HG03095 (cell line): Measurements from ENCODE around the gene TRAF7.
"Not testable (repeated sequence)": the region's sequence is repeated elsewhere in the genome, so short reads cannot be mapped to it uniquely, and the experiment has no call there.

Source experiments
- ATAC-seq: cut with Tn5 transposase; IDR thresholded peaks from one replicate; pipeline ENCODE4 v1.9.1; 2021; ENCODE audit warnings: moderate library complexity; ENCODE audit not compliant: unreplicated experiment

Gene TRAF7

GRCh38 chr16:2155091-2155950, at the start of gene TRAF7:
TRAF7 (plus strand) TSS chr16:2155782; CDS start chr16:2163921, 8,139 bp downstream.
- peak; percentile 76 for ATAC-seq

GRCh38 chr16:2106211-2106610, 49.4 kb upstream of the TRAF7 start:
- not testable (repeated sequence) for ATAC-seq

- not testable (repeated sequence) for ATAC-seq
Observed at GRCh38 chr16:2107121-2107790, 48.3 kb upstream of the TRAF7 start.

GRCh38 chr16:2107791-2108125, 47.8 kb upstream of the TRAF7 start:
- ATAC-seq = not testable (repeated sequence)

GRCh38 chr16:2108446-2109270, 46.9 kb upstream of the TRAF7 start:
- ATAC-seq = not testable (repeated sequence)

GRCh38 chr16:2109271-2109580, 46.4 kb upstream of the TRAF7 start:
- not testable (repeated sequence) for ATAC-seq

DNA sequence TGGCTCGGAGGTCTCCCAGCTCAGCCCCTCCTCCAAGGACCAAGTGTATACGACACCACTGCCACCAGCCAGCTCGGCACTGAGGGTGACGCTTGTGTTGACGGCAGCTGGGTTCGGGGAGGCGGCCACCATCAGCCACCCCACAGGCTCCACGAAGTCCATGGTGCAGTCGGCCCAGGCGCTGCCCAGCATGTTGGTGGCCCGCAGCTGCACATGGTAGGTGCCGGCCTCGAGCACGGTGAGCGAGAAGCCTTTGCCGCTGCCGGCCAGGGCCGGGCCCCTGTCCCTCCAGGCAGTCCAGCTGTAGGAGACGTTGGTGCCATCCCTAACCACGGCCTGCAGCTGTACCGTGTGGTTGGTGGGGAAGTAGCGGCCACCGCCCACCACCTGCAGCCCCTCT, 45.7 kb upstream of the TRAF7 start:
- not testable (repeated sequence) for ATAC-seq

DNA sequence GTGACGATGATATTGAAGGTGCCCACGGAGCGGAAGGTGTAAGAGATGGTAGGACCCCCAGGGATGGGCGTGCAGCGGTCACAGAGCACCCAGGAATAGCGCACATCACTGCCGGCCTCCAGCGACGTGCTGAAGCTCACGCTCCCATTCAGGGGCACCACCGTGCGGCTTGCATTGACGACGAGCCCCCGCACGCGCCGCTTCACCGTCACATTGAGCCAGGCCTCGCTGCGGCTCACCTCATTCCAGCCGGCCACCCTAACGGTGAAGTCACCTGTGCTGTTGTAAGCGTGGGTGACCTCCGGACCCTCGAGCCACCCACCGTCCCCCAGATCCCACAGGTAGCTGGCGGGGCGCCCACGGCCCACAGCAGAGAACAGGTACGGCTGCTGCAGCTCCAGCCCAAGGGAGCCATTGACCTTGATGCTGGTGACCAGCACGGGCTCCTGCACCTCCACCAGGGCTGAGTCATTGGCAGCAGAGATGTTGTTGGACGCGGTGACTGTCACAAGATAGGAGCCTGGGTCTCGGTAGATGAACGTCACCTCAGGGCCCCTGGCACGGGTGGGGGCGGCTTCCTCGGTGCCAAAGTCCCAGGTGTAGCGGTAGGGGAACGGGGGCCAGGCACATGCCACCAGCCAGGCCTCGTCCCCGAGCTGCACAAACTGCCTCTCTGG, 45.1 kb upstream of the TRAF7 start:
- ATAC-seq = not testable (repeated sequence)

- ATAC-seq = not testable (repeated sequence)
Observed at GRCh38 chr16:2111009-2111353, 44.6 kb upstream of the TRAF7 start.

DNA sequence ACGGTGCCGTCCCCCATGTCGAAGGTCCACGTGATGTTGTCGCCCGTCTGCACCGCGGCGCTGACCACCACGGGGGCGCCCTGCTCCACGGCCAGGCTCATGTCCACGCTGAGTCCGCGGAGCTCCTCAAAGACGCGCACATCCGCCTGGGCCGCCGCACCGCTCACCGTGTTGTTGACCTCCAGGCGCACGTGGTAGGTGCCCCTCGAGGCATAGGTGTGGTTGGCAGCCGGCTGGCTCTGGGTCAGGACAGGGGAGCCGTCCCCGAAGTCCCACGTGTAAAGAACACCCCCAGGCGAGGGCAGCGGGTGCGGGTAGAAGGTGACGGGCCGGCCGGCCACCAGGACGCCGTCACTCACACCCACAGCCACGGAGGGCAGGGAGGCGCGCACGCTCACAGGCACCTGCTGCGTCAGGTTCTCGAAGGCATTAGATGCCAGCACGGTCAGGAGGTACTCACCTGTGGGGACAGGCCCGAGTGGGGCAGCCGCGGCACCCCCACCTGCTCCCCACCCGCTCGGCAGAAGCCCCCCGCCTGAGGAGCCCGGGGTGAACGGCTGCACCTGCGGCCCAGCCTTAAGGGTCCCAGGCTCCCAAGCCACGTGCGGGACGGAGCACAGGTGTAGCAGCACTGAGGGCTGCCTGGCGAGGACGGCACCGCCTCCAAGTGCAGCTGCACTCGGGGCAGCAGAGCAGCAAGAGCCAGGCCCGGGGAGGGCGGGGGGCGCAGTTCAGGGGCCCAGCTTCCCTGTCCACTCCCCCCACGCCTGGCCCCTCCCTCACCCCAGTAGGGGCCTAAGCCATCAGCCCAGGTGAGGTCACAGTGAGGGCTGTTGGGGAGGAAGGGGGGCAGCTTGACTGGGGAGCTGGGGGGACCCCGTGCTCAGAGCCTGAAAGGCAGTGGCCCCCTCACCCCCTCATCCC, 43.9 kb upstream of the TRAF7 start:
- ATAC-seq = not testable (repeated sequence)

GRCh38 chr16:2112539-2113106, 43.0 kb upstream of the TRAF7 start:
- ATAC-seq = not testable (repeated sequence)

DNA sequence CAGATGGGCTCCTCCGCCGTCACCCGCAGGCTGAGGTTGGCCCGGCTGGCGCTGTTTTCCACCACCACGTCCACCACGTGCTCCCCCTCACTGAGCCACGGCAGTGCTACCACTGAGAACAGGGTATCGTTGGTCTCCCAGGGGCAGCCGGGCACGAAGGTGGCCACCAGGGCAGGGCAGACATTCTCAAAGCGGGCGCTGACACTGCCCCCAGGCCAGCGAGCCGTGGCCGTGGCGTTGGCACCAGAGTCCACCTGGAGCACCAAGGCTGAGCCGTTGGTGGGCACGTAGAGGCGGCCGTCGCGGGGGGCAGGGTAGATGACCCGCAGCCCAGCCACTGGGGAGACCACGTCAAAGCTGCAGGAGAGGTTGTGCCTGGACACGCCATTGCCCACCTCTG, 41.4 kb upstream of the TRAF7 start:
- not testable (repeated sequence) for ATAC-seq

DNA sequence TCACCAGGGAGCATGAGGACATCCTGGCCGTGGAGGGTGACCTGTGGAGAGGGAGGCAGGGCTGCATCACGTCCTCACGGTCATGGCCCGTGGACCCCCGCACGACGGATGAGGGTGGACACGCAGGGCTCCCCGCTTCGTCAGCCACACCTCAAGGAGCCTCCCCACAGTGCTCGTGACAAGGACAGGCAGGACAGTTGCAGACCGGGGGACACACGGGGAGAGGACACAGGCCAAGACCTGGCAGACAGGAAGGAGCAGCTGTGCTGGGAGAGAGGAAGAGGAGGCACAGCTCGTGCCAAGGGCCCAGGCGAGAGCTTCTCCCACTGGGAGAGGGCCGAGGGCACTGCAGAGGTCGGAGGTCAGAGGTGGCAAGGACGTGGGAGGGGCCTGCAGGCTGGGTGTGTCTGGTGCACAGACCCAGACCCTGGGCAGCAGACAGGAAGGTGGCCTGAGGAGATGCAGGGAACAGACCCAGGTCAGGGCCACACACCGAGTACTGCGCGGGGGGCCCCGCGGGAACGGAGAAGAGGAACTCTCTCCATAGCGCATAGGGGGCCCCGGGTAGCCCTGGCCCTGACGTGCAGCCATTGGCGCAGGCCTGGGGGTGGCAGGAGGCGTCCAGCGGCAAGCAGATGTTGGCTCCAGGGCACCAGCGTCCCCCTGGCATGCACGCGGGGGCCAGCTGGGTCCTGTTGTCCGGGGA, 40.5 kb upstream of the TRAF7 start:
- ATAC-seq = not testable (repeated sequence)

DNA sequence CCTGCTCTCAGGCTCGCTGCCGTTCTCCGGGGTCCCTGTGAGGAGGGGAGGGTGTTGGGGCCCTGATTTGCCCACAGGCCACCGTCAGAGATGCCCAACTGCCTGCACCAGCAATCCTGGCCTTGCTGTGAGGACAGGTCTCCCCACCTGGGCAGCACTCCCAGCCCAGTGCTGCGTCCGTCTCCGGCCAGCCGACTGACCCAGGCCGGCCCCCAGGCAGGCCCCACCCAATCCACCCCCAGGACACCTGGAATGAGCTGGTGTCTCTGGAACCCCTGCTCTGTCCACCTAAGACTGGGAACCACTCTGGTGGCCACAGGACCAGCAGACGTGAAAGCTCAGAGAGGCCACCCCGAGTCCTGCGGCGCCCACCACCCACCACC, 40.0 kb upstream of the TRAF7 start:
- no peak for ATAC-seq

GRCh38 chr16:2116428-2116827, 39.2 kb upstream of the TRAF7 start:
- not testable (repeated sequence) for ATAC-seq

DNA sequence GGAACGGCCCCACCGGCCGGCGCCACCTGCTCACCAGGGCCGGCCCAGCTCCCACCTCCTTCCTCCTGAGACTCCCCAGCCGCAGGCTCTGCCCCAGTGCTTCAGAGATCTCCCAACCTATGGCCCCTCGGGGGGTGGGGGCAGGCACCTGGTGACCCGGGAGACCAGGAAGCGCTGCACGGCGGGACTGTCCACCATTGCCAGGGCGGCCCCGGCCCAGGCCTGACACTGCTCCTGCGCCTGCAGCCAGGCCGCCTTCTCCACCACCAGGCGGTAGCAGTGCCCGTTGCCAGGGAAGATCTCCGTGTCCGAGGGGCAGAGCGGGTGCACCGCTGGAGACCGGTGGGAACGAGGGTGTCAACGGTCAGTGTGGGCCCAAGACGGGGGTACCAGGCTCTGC, 38.2 kb upstream of the TRAF7 start:
- not testable (repeated sequence) for ATAC-seq

GRCh38 chr16:2117960-2118722, 37.4 kb upstream of the TRAF7 start:
- not testable (repeated sequence) for ATAC-seq

DNA sequence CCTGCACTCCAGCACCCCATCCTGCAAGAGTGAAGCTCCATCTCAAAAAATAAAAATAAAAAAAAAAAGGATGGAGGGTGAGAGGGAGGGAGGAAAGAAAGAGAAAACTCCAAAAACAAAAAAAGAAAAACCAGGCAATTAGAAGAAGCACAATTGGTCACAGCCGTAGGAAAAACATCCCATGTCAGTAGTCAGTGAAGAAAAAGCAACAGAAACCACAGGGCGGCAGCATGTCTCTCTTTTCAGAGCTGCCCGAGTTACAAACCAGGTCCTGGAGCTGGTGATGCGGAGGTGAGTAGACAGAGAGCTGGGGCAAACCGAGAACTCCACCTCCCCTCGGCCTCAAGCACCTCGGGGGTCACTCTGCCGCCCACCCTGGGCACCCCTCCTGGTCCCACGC, 34.3 kb upstream of the TRAF7 start:
- ATAC-seq = not testable (repeated sequence)
